PC-3 (cell line): ENCODE data around the gene CLEC14A.

Experiments
- CTCF ChIP-seq: fragments of 300-600 bp; sonication (generic); conservative IDR thresholded peaks from 2 replicates; pipeline ENCODE4 v1.5.1; 2017; ENCODE audit warnings: antibody characterized with exemption, low read depth, mild to moderate bottlenecking, low read length
- EZH2 ChIP-seq: fragments of 300-600 bp; sonication (generic); IDR thresholded peaks from one replicate; pipeline ENCODE4 v1.6.1; 2017; ENCODE audit warnings: antibody characterized with exemption, mild to moderate bottlenecking, low read length; ENCODE audit not compliant: unreplicated experiment
- EZH2phosphoT487 ChIP-seq: fragments of 300-600 bp; sonication (generic); IDR thresholded peaks from 2 replicates; pipeline ENCODE4 v1.6.1; 2018; ENCODE audit warnings: mild to moderate bottlenecking, antibody characterized with exemption, low read length, borderline replicate concordance

- no peak for TF ChIP-seq CTCF
- TF ChIP-seq EZH2, result no peak
- no peak for TF ChIP-seq EZH2phosphoT487
Observed at GRCh38 chr14:38221077-38221476, 34.8 kb downstream of the CLEC14A start.
